Fibroblast of skin of right quadriceps (primary cell): ENCODE results near the gene CASP5.

Source experiments
- DNase-seq: peaks from one replicate; pipeline ENCODE4 v3.0.0-alpha.2; 2013

Gene CASP5

GRCh38 chr11:104965735-104966134 is 57.2 kb downstream of the CASP5 start:
- DNase-seq: no peak

GRCh38 chr11:104964247-104964646 is 58.7 kb downstream of the CASP5 start:
- DNase-seq: no peak

- no peak for DNase-seq
These were observed 60.1 kb downstream of the CASP5 start for GRCh38 chr11:104962852-104963251.

GRCh38 chr11:104957280-104957679 is 65.7 kb downstream of the CASP5 start:
- DNase-seq: no peak

GRCh38 chr11:104956528-104956927 is 66.4 kb downstream of the CASP5 start:
- DNase-seq: no peak

GRCh38 chr11:104946907-104947306 is 76.1 kb downstream of the CASP5 start:
- DNase-seq: peak; percentile 54
